Cardiac septum (tissue), 1 donor: ENCODE data around the gene SLC26A5. TPM values are rescaled to one million over a fixed set of nuclear protein-coding genes. Genes with fewer than 3 reads are reported as not detected.

Experiments used
- DNase-seq: peaks from one replicate; pipeline ENCODE4 v3.0.0-alpha.2; 2020; ENCODE audit warnings: low spot score
- intact Hi-C: fragments of 100-400 bp; cut with DNase I; formaldehyde crosslinking; loops from one replicate; pipeline ENCODE4 v1.14.0; 2022
- total RNA-seq: library from RNA; stranded (reverse); fragmentation: NEBNext Ultra II Directional; extraction: Animal tissue kit (Norgen Biotek cat#: 25700); gene quantifications from one replicate; pipeline ENCODE4 v1.2.1, GENCODE V29; 2021
- donor health status: DM: no; HTN: no; CAD: no.

The SLC26A5 gene
- total RNA-seq, 1 donor from 2014 or later: not detected

DNA sequence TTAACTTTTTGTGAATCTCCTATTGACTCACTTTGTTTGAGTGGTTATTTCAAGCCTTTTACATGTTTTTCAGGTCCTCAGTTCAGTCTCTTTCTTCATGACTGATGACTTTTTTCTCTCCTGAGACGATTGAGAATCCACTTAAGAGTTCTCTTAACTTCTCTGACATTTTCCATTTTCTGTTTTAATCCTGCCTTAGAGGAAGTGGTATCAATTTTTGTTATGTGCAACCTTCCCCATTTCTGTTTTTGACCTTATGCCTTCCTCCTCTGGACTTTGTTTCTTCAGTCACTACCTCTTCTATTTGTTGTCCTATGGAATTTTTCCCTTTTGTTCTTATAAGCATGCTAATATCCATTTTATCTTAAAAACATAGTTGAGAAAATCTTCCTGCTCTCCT is 96.2 kb downstream of the SLC26A5 start:
- no peak for DNase-seq
- intact Hi-C loops: no loop called here

- no peak for DNase-seq
- intact Hi-C loops: no loop called here
These were observed 97.0 kb downstream of the SLC26A5 start for GRCh38 chr7:103348959-103349358.

DNA sequence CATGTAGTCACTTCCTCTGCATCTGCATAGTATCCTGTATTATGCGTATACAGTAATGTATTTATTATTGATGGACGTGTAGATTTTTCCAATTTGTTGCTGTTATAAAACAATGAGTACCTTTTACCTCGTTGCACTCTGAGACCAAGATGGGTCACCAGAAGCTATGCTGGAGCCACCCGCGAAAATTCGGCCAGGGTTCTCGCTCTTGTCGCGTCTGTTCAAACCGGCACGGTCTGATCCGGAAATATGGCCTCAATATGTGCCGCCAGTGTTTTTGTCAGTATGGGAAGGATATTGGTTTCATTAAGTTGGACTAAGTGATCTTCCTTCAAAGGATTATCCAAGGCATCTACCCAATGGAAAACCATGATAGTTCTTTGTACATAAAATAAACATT is 97.6 kb downstream of the SLC26A5 start:
- DNase-seq: no peak
- intact Hi-C loops: no loop called here

GRCh38 chr7:103347507-103348267 is 98.3 kb downstream of the SLC26A5 start, which contains the start of gene PSMC2:
Gene PSMC2, plus strand, starts transcription at chr7:103347643. Its CDS starts 69 bp downstream, at chr7:103347712.
- intact Hi-C loops: no loop called here
- peak; percentile 83 for DNase-seq

DNA sequence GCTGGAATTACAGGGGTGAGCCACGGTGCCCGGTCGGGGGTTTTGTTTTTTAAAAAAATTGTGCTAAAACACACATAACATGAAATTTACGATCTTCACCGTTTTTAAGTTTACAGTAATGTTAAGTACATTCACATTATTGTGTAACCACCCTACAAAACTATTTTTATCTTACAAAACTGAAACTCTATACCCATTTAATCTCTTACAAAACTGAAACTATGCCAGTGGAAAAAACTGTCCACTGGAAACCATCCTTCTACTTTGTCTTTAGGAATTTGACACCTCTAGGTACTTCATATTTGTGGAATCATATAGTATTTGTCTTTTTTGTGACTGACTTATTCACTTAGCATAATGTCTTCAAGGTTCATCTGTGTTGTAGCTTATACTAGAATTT is 99.6 kb downstream of the SLC26A5 start:
- intact Hi-C loops: no loop called here
- DNase-seq: no peak

GRCh38 chr7:103344453-103345149 is 101.4 kb downstream of the SLC26A5 start, which contains the start of gene DNAJC2:
Gene DNAJC2, minus strand, starts transcription at chr7:103344767. Its CDS starts 145 bp downstream, at chr7:103344622.
- peak; percentile 91 for DNase-seq
- intact Hi-C loops: loop anchor here (5.0 kb wide), 1 partner anchor 47 kb away; the partner anchor contains the start of gene PMPCB

GRCh38 chr7:103343758-103344452 is 102.1 kb downstream of the SLC26A5 start:
- intact Hi-C loops: loop anchor here (5.0 kb wide), 1 partner anchor 47 kb away; the partner anchor contains the start of gene PMPCB

GRCh38 chr7:103343332-103343731 is 102.7 kb downstream of the SLC26A5 start:
- intact Hi-C loops: loop anchor here (5.0 kb wide), 1 partner anchor 46 kb away; the partner anchor contains the start of gene PMPCB
- no peak for DNase-seq

More at GRCh38 chr7:103343758-103344452, 102.1 kb downstream of the SLC26A5 start:
- DNase-seq: no peak

DNA sequence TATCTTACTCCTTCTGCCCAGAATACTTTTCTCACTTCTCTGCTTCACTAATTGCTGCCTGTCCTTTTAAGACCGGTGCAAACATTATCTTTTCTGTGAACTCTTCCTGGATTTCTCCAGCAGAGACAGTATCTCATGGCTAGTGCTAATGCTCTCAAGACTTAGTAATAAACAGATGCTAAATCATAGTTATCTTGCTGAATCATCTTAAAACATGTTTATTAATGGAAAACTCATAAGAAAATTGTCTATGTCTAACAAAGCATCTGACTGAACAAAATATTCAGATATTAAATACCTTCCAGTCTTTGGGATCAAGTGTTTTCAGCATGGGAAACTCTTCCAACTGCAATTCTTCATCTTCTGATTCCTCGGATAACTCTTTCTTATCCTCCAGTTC is 104.5 kb downstream of the SLC26A5 start:
- intact Hi-C loops: loop anchor here (5.0 kb wide), 1 partner anchor 44 kb away; the partner anchor contains the start of gene PMPCB

GRCh38 chr7:103338864-103339263 is 107.1 kb downstream of the SLC26A5 start:
- no peak for DNase-seq
- intact Hi-C loops: no loop called here

More for the DNA sequence above, 104.5 kb downstream of the SLC26A5 start:
- no peak for DNase-seq

DNA sequence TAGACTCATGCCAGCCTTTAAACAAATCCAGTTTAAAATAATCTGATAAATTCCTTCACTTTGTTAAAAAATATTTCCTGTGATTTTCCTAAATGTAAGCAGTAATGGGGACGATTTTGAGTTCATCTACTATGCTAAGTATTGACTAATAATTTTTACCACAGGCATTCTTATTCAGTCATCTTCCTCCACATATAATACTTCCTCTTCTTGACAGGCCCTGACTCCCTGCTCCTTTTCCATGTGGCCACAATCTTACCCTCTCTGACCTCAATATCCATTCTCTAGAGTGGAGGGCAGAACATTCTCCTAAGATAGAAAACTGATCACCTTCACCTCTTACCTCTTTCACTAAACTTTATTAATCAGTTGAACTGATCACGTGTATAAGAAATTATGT is 109.2 kb downstream of the SLC26A5 start:
- no peak for DNase-seq
- intact Hi-C loops: no loop called here

GRCh38 chr7:103325744-103326143 is 120.3 kb downstream of the SLC26A5 start:
- no peak for DNase-seq
- intact Hi-C loops: no loop called here

Other genes starting within 250 kb of the SLC26A5 start
- 68.2 TPM for gene PMPCB, start 148.8 kb downstream of the SLC26A5 start, total RNA-seq
- gene DNAJC2, start 101.4 kb downstream of the SLC26A5 start, total RNA-seq: 17.7 TPM
- 106 TPM for gene PSMC2, start 98.6 kb downstream of the SLC26A5 start, total RNA-seq